Measurements from ENCODE around the gene MYO16.

DNA sequence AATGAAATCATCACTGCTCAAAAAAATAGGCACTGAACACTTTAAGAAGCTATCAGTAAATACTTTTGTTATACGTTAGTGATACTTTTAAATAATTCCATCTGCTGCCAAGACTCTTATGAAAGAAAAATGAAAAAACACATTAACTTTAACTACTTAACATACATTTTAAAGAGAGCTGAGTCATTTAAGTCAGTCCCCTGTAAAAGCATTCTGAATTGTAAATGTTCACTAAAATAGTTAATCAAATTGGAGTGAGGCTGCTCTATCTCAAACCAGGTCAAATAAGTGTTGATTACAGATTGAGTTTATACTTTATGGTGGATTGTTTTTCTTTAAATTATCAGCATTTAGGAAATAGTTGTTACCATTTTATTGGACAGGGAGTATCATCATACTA, 274.2 kb downstream of the MYO16 start:
- TF ChIP-seq, protein P1, sequence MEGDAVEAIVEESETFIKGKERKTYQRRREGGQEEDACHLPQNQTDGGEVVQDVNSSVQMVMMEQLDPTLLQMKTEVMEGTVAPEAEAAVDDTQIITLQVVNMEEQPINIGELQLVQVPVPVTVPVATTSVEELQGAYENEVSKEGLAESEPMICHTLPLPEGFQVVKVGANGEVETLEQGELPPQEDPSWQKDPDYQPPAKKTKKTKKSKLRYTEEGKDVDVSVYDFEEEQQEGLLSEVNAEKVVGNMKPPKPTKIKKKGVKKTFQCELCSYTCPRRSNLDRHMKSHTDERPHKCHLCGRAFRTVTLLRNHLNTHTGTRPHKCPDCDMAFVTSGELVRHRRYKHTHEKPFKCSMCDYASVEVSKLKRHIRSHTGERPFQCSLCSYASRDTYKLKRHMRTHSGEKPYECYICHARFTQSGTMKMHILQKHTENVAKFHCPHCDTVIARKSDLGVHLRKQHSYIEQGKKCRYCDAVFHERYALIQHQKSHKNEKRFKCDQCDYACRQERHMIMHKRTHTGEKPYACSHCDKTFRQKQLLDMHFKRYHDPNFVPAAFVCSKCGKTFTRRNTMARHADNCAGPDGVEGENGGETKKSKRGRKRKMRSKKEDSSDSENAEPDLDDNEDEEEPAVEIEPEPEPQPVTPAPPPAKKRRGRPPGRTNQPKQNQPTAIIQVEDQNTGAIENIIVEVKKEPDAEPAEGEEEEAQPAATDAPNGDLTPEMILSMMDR (IDR thresholded peaks at IDR 0.05; ENCODE audit: poor library complexity, severe bottlenecking), result no peak
- no peak for TF ChIP-seq RAD21 (conservative IDR thresholded peaks at IDR 0.05)
- TF ChIP-seq POLR2AphosphoS5 (IDR thresholded peaks at IDR 0.05), result no peak
- TF ChIP-seq EP300 (conservative IDR thresholded peaks at IDR 0.05; ENCODE audit: poor library complexity, severe bottlenecking), result no peak
- no peak for TF ChIP-seq EZH2 (IDR thresholded peaks at IDR 0.05; ENCODE audit: borderline replicate concordance, insufficient read depth, low read length, poor library complexity, severe bottlenecking)
- no peak for TF ChIP-seq MXI1 (conservative IDR thresholded peaks at IDR 0.05; ENCODE audit: poor library complexity, severe bottlenecking)
- no peak for TF ChIP-seq SMC3 (conservative IDR thresholded peaks at IDR 0.05; ENCODE audit: poor library complexity)

Data from neural cell (in vitro differentiated cells).